Neural cell (in vitro differentiated cells): ENCODE measurements around the gene PLEKHM3. TPM values are rescaled to one million over a fixed set of nuclear protein-coding genes. Genes with fewer than 3 reads are reported as not detected.

Experiments
- H2AFZ ChIP-seq: fragments of 200-600, 300-800 bp; sonication (generic), shearing (Covaris generic); 2 replicates; pipeline ENCODE4 v1.6.0; 2014; ENCODE audit warnings: low read depth, mild to moderate bottlenecking, antibody characterized with exemption, low read length, moderate library complexity
- H3F3A ChIP-seq: fragments of 200-600 bp; shearing (Covaris generic); 2 replicates; pipeline ENCODE4 v1.6.1; 2016; ENCODE audit warnings: mild to moderate bottlenecking, moderate library complexity, mixed read lengths, antibody characterized with exemption, low read length; ENCODE audit not compliant: insufficient read depth, poor library complexity, severe bottlenecking
- H3K27ac ChIP-seq: fragments of 200-600, 300-800 bp; sonication (generic), shearing (Covaris generic); 2 replicates; pipeline ENCODE4 v1.5.1; 2014; ENCODE audit warnings: mild to moderate bottlenecking, low read length, moderate library complexity
- H3K27me3 ChIP-seq: fragments of 300-800, 200-600 bp; sonication (generic), shearing (Covaris generic); 2 replicates; pipeline ENCODE4 v1.6.0; 2014; ENCODE audit warnings: mild to moderate bottlenecking, low read depth, low read length, moderate library complexity; ENCODE audit not compliant: insufficient read depth
- H3K36me3 ChIP-seq: fragments of 300-800, 200-600 bp; sonication (generic), shearing (Covaris generic); 2 replicates; pipeline ENCODE4 v1.5.1; 2014; ENCODE audit warnings: mild to moderate bottlenecking, antibody characterized with exemption, low read length, moderate library complexity; ENCODE audit not compliant: insufficient read depth
- H3K4me2 ChIP-seq: fragments of 300-800, 200-600 bp; sonication (generic), shearing (Covaris generic); 2 replicates; pipeline ENCODE4 v1.6.0; 2014; ENCODE audit warnings: mild to moderate bottlenecking, low read length
- H3K4me3 ChIP-seq: fragments of 300-800, 200-600 bp; sonication (generic), shearing (Covaris generic); 2 replicates; pipeline ENCODE4 v1.5.1; 2014; ENCODE audit warnings: mild to moderate bottlenecking, low read length, moderate library complexity
- H3K79me2 ChIP-seq: fragments of 200-600 bp; shearing (Covaris generic); replicated peaks from 2 replicates; pipeline ENCODE4 v1.6.0; 2014; ENCODE audit warnings: mild to moderate bottlenecking, low read length, moderate library complexity; ENCODE audit not compliant: insufficient read depth
- H3K9ac ChIP-seq: fragments of 300-800, 200-600 bp; sonication (generic), shearing (Covaris generic); 2 replicates; pipeline ENCODE4 v1.6.1; 2016; ENCODE audit warnings: mild to moderate bottlenecking, low read length, mixed read lengths
- H3K9me2 ChIP-seq: fragments of 200-600 bp; shearing (Covaris generic); 2 replicates; pipeline ENCODE4 v1.6.1; 2016; ENCODE audit warnings: mild to moderate bottlenecking, low read length, mixed read lengths; ENCODE audit not compliant: insufficient read depth
- H3K9me3 ChIP-seq: fragments of 200-600, 300-800 bp; sonication (generic), shearing (Covaris generic); 2 replicates; pipeline ENCODE4 v1.6.1; 2016; ENCODE audit warnings: mild to moderate bottlenecking, mixed run types, low read length, moderate library complexity, mixed read lengths
- H4K20me1 ChIP-seq: fragments of 200-600 bp; shearing (Covaris generic); 2 replicates; pipeline ENCODE4 v1.6.1; 2016; ENCODE audit warnings: mild to moderate bottlenecking, mixed run types; ENCODE audit not compliant: insufficient read depth
- EP300 ChIP-seq: fragments of 450-650 bp; conservative IDR thresholded peaks from 2 replicates; pipeline ENCODE4 v1.6.1; 2014; ENCODE audit warnings: antibody characterized with exemption, mild to moderate bottlenecking, moderate library complexity; ENCODE audit not compliant: poor library complexity, severe bottlenecking
- EZH2 ChIP-seq: fragments of 200-600, 300-800 bp; shearing (Covaris generic), sonication (generic); IDR thresholded peaks from 2 replicates; pipeline ENCODE4 v1.6.1; 2014; ENCODE audit warnings: antibody characterized with exemption, low read length, borderline replicate concordance, mild to moderate bottlenecking; ENCODE audit not compliant: insufficient read depth, poor library complexity, severe bottlenecking
- MXI1 ChIP-seq: fragments of 450-650 bp; conservative IDR thresholded peaks from 2 replicates; pipeline ENCODE4 v1.6.1; 2014; ENCODE audit warnings: antibody characterized with exemption, mild to moderate bottlenecking; ENCODE audit not compliant: poor library complexity, severe bottlenecking
- POLR2AphosphoS5 ChIP-seq: IDR thresholded peaks from 2 replicates; pipeline ENCODE4 v1.6.1; 2012
- RAD21 ChIP-seq: fragments of 450-650 bp; conservative IDR thresholded peaks from 2 replicates; pipeline ENCODE4 v1.6.1; 2014; ENCODE audit warnings: antibody characterized with exemption, mild to moderate bottlenecking, moderate library complexity
- SMC3 ChIP-seq: fragments of 450-650 bp; conservative IDR thresholded peaks from 2 replicates; pipeline ENCODE4 v1.6.1; 2014; ENCODE audit warnings: antibody characterized with exemption, mild to moderate bottlenecking, moderate library complexity; ENCODE audit not compliant: poor library complexity
- TAF1 ChIP-seq: IDR thresholded peaks from 2 replicates; pipeline ENCODE4 v1.6.1; 2012; ENCODE audit warnings: low read depth
- polyA plus RNA-seq: library from polyadenylated mRNA; depleted of rRNA; stranded (reverse); fragments of >200 nt; gene quantifications from 2 replicates; pipeline ENCODE4 v1.2.3, GENCODE V29; 2014
- TF ChIP-seq, protein P1 (sequence below): fragments of 450-650 bp; IDR thresholded peaks from 2 replicates; pipeline ENCODE4 v1.5.1; 2014; ENCODE audit warnings: antibody characterized with exemption, mild to moderate bottlenecking, moderate library complexity; ENCODE audit not compliant: poor library complexity, severe bottlenecking
- TF ChIP-seq, protein P2 (sequence below): IDR thresholded peaks from 2 replicates; pipeline ENCODE4 v1.6.1; 2012; ENCODE audit warnings: borderline replicate concordance

The PLEKHM3 gene
- polyA plus RNA-seq, 1 donor from 2014 or later = 13.4 TPM

DNA sequence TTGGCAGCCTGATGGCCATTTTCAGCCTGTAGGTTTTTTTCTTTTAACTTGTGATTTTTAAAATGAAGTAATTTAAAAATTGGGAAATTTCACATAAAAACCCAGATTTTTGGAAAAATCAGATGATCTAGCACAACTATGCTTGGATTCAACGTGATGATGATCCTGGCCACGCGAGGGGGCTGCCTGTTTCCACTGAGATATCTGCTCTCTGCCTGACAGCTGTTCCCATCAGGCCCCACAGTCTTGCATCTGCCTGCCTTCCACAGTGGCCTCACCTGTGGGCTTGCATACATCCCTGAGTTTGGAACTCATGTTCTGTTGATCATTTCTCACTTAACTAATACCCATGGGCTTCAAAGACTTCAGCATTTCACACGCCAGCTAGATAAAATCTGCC, 163.5 kb downstream of the PLEKHM3 start:
- no peak overlapping the region for H2AFZ ChIP-seq
- H3K9me2 ChIP-seq = no peaks in the 10 kb centered on the region
- H3K27me3 ChIP-seq = no peaks in the 10 kb centered on the region
- no peaks in the 10 kb centered on the region for H4K20me1 ChIP-seq
- H3K36me3 ChIP-seq = no peaks in the 10 kb centered on the region
- H3K9me3 ChIP-seq = no peaks in the 10 kb centered on the region
- H3K27ac ChIP-seq = no peak overlapping the region
- no peak overlapping the region for H3K4me3 ChIP-seq
- no peaks in the 10 kb centered on the region for H3K79me2 ChIP-seq
- TF ChIP-seq RAD21 = no peak
- TF ChIP-seq MXI1 = no peak
- no peak for TF ChIP-seq EP300
- TF ChIP-seq, protein P1, sequence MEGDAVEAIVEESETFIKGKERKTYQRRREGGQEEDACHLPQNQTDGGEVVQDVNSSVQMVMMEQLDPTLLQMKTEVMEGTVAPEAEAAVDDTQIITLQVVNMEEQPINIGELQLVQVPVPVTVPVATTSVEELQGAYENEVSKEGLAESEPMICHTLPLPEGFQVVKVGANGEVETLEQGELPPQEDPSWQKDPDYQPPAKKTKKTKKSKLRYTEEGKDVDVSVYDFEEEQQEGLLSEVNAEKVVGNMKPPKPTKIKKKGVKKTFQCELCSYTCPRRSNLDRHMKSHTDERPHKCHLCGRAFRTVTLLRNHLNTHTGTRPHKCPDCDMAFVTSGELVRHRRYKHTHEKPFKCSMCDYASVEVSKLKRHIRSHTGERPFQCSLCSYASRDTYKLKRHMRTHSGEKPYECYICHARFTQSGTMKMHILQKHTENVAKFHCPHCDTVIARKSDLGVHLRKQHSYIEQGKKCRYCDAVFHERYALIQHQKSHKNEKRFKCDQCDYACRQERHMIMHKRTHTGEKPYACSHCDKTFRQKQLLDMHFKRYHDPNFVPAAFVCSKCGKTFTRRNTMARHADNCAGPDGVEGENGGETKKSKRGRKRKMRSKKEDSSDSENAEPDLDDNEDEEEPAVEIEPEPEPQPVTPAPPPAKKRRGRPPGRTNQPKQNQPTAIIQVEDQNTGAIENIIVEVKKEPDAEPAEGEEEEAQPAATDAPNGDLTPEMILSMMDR = no peak
- TF ChIP-seq, protein P2, sequence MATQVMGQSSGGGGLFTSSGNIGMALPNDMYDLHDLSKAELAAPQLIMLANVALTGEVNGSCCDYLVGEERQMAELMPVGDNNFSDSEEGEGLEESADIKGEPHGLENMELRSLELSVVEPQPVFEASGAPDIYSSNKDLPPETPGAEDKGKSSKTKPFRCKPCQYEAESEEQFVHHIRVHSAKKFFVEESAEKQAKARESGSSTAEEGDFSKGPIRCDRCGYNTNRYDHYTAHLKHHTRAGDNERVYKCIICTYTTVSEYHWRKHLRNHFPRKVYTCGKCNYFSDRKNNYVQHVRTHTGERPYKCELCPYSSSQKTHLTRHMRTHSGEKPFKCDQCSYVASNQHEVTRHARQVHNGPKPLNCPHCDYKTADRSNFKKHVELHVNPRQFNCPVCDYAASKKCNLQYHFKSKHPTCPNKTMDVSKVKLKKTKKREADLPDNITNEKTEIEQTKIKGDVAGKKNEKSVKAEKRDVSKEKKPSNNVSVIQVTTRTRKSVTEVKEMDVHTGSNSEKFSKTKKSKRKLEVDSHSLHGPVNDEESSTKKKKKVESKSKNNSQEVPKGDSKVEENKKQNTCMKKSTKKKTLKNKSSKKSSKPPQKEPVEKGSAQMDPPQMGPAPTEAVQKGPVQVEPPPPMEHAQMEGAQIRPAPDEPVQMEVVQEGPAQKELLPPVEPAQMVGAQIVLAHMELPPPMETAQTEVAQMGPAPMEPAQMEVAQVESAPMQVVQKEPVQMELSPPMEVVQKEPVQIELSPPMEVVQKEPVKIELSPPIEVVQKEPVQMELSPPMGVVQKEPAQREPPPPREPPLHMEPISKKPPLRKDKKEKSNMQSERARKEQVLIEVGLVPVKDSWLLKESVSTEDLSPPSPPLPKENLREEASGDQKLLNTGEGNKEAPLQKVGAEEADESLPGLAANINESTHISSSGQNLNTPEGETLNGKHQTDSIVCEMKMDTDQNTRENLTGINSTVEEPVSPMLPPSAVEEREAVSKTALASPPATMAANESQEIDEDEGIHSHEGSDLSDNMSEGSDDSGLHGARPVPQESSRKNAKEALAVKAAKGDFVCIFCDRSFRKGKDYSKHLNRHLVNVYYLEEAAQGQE = no peak
- no peak for TF ChIP-seq EZH2
- no peak for TF ChIP-seq TAF1
- no peak for TF ChIP-seq POLR2AphosphoS5
- TF ChIP-seq SMC3 = no peak
- no peak overlapping the region for H3K9ac ChIP-seq
- no peak overlapping the region for H3K4me2 ChIP-seq
- H3F3A ChIP-seq = no peaks in the 10 kb centered on the region

DNA sequence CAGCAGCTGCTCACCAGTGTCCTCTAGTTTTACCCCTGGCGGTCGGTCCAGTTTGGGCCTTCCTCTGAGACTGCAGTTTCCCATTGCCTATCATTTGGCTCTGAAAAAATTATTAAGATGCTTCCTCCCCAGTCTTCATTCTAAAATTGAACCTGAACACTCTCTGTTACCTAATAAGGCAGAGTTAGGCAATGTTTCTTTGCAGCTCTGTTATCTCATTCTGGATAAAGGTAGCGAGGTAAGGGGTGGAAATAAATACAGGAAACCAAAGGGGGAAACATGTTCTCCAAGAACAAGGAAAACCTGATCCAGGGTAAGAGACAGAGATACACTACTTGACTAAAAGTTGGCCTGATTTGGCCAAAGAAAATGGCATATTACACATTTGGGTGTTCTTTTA, 164.6 kb downstream of the PLEKHM3 start:
- H3K36me3 ChIP-seq = peaks cover 3% of the 10 kb centered on the region
- H3K79me2 ChIP-seq = no peaks in the 10 kb centered on the region
- H3K4me2 ChIP-seq = no peak overlapping the region
- no peak overlapping the region for H2AFZ ChIP-seq
- no peaks in the 10 kb centered on the region for H3K27me3 ChIP-seq
- H3K27ac ChIP-seq = no peak overlapping the region
- H3K9me3 ChIP-seq = no peaks in the 10 kb centered on the region
- no peaks in the 10 kb centered on the region for H4K20me1 ChIP-seq
- no peaks in the 10 kb centered on the region for H3K9me2 ChIP-seq
- no peaks in the 10 kb centered on the region for H3F3A ChIP-seq
- TF ChIP-seq EP300 = no peak
- no peak for TF ChIP-seq MXI1
- TF ChIP-seq, protein P2 = no peak
- TF ChIP-seq TAF1 = no peak
- TF ChIP-seq SMC3 = no peak
- TF ChIP-seq, protein P1 = no peak
- TF ChIP-seq EZH2 = no peak
- no peak for TF ChIP-seq RAD21
- no peak for TF ChIP-seq POLR2AphosphoS5
- H3K4me3 ChIP-seq = no peak overlapping the region
- no peak overlapping the region for H3K9ac ChIP-seq
